Muscle layer of colon (tissue), 2 donors: ENCODE data around the gene SCRN1.

ENCODE experiments used
- H3K27ac ChIP-seq: one replicate; pipeline ENCODE4 v1.7.0; 2013; ENCODE audit warnings: low read depth, mild to moderate bottlenecking, low read length, moderate library complexity
- H3K27me3 ChIP-seq, 2 donors: one replicate each; pipeline ENCODE4 v1.7.0; 2013; ENCODE audit warnings: low read length in 2 of 2, mild to moderate bottlenecking in 2 of 2; ENCODE audit not compliant: insufficient read depth in 2 of 2, control insufficient read depth in 1 of 2
- H3K36me3 ChIP-seq: one replicate; pipeline ENCODE4 v1.7.0; 2013; ENCODE audit warnings: mild to moderate bottlenecking, low read length; ENCODE audit not compliant: insufficient read depth
- H3K4me1 ChIP-seq: one replicate; pipeline ENCODE4 v1.7.0; 2013; ENCODE audit warnings: mild to moderate bottlenecking, low read length; ENCODE audit not compliant: insufficient read depth
- H3K4me3 ChIP-seq, 2 donors: one replicate each; pipeline ENCODE4 v1.7.0; 2013; ENCODE audit warnings: low read length in 2 of 2, low read depth in 1 of 2, mild to moderate bottlenecking in 1 of 2, moderate library complexity in 1 of 2
- H3K9ac ChIP-seq: one replicate; pipeline ENCODE4 v1.7.0; 2013; ENCODE audit warnings: low read length
- H3K9me3 ChIP-seq: one replicate; pipeline ENCODE4 v1.7.0; 2013; ENCODE audit warnings: mild to moderate bottlenecking, low read length
- donor health status: abdominal sarcoma.
- donor health status: Adenocarcinoma of cecum.

SCRN1 gene

GRCh38 chr7:29884399-29885272 is 105.0 kb downstream of the SCRN1 start:
- Histone ChIP-seq H3K9ac (no peak overlapping the region), H3K4me3 (no peak overlapping the region), H3K4me1 (peaks cover 3% of the 10 kb centered on the region), H3K27me3 (peaks cover 0 to 12% of the 10 kb centered on the region in 2 donors), H3K27ac (no peak overlapping the region), H3K36me3 (no peaks in the 10 kb centered on the region), H3K9me3 (no peaks in the 10 kb centered on the region)

GRCh38 chr7:29883462-29884398 is 105.9 kb downstream of the SCRN1 start:
- Histone ChIP-seq H3K27me3 (peaks cover 0 to 12% of the 10 kb centered on the region in 2 donors), H3K27ac (no peak overlapping the region), H3K4me3 (no peak overlapping the region)

DNA sequence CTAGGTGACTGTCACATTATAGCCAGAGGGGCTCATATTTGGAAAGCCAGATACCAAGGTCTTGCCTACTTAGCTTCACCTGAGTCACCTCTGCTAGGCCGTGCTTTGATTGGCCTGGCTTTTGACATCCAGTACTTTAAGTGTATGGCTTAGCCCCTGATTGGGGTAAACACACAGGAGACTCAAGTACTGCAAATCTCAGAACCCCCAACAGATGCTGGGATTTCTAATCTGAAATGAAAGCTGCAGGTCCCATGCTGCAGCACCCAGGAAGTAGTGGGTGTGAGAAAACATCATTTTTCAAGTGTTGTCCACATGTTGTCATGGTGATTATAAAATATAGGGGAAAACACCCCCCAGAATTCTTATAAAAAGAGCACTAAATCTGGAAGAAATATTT is 107.1 kb downstream of the SCRN1 start:
- H3K9me3 ChIP-seq, result no peaks in the 10 kb centered on the region
- peaks cover 0 to 12% of the 10 kb centered on the region in 2 donors for H3K27me3 ChIP-seq
- no peaks in the 10 kb centered on the region for H3K36me3 ChIP-seq
- H3K9ac ChIP-seq, result no peak overlapping the region
- H3K4me1 ChIP-seq, result peaks cover 4% of the 10 kb centered on the region
- no peak overlapping the region for H3K27ac ChIP-seq
- H3K4me3 ChIP-seq, result no peak overlapping the region

More at GRCh38 chr7:29883462-29884398, 105.9 kb downstream of the SCRN1 start:
- Histone ChIP-seq H3K4me1 (peaks cover 4% of the 10 kb centered on the region), H3K36me3 (no peaks in the 10 kb centered on the region), H3K9ac (no peak overlapping the region), H3K9me3 (no peaks in the 10 kb centered on the region)

DNA sequence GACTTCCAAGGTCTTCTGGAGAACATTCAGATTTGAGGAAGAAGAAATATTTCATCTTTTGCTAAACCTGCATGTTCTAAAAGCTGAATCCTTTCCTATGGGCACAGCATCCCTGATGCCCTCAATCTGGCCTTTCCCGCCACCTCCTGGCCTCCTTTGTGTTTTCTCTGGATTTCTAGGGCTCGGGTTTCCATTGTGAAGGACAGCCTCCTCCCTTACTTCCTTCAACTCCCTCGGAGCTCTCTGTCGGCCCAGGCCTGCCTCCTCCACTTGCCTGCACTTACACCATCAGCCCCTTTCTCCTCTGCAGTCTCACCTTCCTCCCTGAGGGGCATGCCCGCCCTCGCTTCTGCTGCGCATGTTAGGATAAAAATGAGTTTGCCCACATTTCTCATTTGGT is 107.9 kb downstream of the SCRN1 start:
- H3K9me3 ChIP-seq, result no peaks in the 10 kb centered on the region
- H3K4me1 ChIP-seq, result peaks cover 4% of the 10 kb centered on the region
- no peak overlapping the region for H3K9ac ChIP-seq
- no peak overlapping the region for H3K27ac ChIP-seq
- H3K36me3 ChIP-seq, result no peaks in the 10 kb centered on the region
- H3K4me3 ChIP-seq, result no peak overlapping the region
- peaks cover 0 to 12% of the 10 kb centered on the region in 2 donors for H3K27me3 ChIP-seq

GRCh38 chr7:29879609-29880008 is 110.0 kb downstream of the SCRN1 start:
- H3K27me3 ChIP-seq, result peaks cover 0 to 9% of the 10 kb centered on the region in 2 donors
- no peak overlapping the region for H3K9ac ChIP-seq
- H3K27ac ChIP-seq, result no peak overlapping the region
- no peak overlapping the region for H3K4me3 ChIP-seq
- H3K9me3 ChIP-seq, result no peaks in the 10 kb centered on the region
- H3K36me3 ChIP-seq, result no peaks in the 10 kb centered on the region
- peaks cover 4% of the 10 kb centered on the region for H3K4me1 ChIP-seq

DNA sequence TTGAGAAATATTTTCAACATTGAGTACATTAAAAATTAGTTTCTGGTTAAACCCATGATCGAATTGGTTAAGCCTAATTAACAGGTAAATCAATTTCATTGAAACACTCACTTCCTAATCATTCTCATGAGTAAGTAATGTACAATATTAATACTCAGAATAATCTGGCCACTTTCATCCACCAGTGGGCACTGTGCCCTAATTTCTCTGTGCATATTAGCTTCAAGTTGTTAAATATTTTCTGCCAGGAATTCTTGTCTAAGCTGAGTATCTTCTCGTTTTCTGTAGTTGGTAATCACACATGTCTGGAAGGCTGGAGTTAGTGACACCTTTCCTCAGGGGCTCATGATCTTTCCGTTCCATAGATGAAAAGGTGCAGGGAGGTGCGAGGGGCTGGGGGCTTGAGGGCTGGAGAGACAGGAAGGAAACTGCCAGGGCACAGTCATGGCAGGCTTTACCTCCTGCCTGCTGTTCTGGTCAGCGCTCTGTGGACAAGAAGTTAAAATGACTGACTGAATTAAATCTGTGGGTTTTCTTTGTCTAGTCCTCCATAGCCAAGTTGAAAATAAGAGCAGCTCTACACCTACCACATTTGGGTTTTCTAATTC is 111.4 kb downstream of the SCRN1 start:
- H3K36me3 ChIP-seq, result no peaks in the 10 kb centered on the region
- peaks cover 4% of the 10 kb centered on the region for H3K4me1 ChIP-seq
- H3K9me3 ChIP-seq, result no peaks in the 10 kb centered on the region
- no peak overlapping the region for H3K4me3 ChIP-seq
- peaks cover 0 to 5% of the 10 kb centered on the region in 2 donors for H3K27me3 ChIP-seq
- H3K9ac ChIP-seq, result no peak overlapping the region
- H3K27ac ChIP-seq, result no peak overlapping the region

GRCh38 chr7:29877196-29877595 is 112.4 kb downstream of the SCRN1 start:
- peaks cover 4% of the 10 kb centered on the region for H3K4me1 ChIP-seq
- H3K36me3 ChIP-seq, result no peaks in the 10 kb centered on the region
- H3K27ac ChIP-seq, result no peak overlapping the region
- H3K9me3 ChIP-seq, result no peaks in the 10 kb centered on the region
- no peak overlapping the region for H3K4me3 ChIP-seq
- no peaks in the 10 kb centered on the region for H3K27me3 ChIP-seq
- no peak overlapping the region for H3K9ac ChIP-seq

DNA sequence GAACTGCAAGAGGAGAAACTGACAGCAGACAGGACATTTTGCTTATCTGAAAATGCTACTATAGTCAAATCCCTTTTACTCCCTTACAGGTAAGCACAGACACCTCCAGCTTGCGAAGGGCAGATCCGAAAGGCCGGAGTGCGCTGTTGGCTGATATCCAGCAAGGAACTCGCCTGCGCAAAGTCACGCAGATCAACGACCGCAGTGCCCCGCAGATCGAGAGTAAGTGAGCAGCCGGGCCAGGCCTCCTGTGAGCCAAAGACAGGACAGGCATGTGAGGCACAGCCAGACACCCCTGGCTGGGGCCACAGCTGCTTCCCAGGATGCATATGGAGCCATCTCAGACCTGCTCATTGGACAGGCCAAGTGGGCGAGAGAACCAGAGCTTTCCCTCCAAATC is 113.9 kb downstream of the SCRN1 start:
- no peak overlapping the region for H3K9ac ChIP-seq
- H3K36me3 ChIP-seq, result no peaks in the 10 kb centered on the region
- H3K27me3 ChIP-seq, result no peaks in the 10 kb centered on the region
- H3K9me3 ChIP-seq, result no peaks in the 10 kb centered on the region
- H3K4me3 ChIP-seq, result no peak overlapping the region
- H3K4me1 ChIP-seq, result peaks cover 4% of the 10 kb centered on the region
- no peak overlapping the region for H3K27ac ChIP-seq

DNA sequence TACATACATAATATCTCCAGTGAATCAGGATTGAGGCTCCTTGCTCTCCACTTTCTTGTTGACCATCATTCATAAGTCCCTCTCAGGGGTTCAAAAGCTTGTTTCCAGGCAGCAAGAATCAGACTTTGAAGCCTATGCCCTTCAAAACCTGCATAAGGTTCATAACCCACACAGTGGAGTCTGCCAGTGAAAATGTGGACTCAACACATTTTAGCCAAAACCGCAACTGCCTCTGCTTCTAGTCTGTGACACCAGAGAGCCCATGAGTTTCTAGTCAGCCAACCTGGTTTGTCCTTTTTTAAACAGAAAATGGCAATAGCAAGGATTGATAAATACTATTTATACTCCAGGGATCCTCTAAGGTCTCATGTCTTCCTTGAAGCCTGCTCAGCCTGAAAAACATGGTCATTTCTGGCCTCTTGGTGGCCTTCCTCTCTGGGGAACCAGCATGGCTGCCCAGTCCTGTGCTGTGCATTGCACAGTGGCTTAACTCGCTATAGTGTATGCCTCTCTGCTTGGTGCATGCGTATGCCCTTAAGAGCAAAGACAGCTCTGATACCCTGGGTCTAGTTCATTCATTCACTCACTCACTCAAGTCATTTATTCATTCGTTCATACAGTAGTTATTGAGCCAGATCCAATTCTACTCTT is 115.8 kb downstream of the SCRN1 start:
- H3K4me3 ChIP-seq, result no peak overlapping the region
- no peak overlapping the region for H3K27ac ChIP-seq
- H3K36me3 ChIP-seq, result no peaks in the 10 kb centered on the region
- H3K27me3 ChIP-seq, result no peaks in the 10 kb centered on the region
- no peak overlapping the region for H3K9ac ChIP-seq
- H3K4me1 ChIP-seq, result no peaks in the 10 kb centered on the region
- H3K9me3 ChIP-seq, result no peaks in the 10 kb centered on the region

GRCh38 chr7:29871787-29872398 is 117.7 kb downstream of the SCRN1 start:
- Histone ChIP-seq H3K36me3 (no peaks in the 10 kb centered on the region), H3K27ac (no peak overlapping the region), H3K4me3 (no peak overlapping the region), H3K9ac (no peak overlapping the region), H3K27me3 (no peaks in the 10 kb centered on the region), H3K4me1 (no peaks in the 10 kb centered on the region), H3K9me3 (no peaks in the 10 kb centered on the region)
